GM18499 (cell line): Measurements from ENCODE around the gene WNT3A.

Source experiments
- ATAC-seq: cut with Tn5 transposase; IDR thresholded peaks from one replicate; pipeline ENCODE4 v1.9.1; 2021; ENCODE audit warnings: moderate number of reproducible peaks; ENCODE audit not compliant: insufficient read depth, unreplicated experiment

The WNT3A gene

DNA sequence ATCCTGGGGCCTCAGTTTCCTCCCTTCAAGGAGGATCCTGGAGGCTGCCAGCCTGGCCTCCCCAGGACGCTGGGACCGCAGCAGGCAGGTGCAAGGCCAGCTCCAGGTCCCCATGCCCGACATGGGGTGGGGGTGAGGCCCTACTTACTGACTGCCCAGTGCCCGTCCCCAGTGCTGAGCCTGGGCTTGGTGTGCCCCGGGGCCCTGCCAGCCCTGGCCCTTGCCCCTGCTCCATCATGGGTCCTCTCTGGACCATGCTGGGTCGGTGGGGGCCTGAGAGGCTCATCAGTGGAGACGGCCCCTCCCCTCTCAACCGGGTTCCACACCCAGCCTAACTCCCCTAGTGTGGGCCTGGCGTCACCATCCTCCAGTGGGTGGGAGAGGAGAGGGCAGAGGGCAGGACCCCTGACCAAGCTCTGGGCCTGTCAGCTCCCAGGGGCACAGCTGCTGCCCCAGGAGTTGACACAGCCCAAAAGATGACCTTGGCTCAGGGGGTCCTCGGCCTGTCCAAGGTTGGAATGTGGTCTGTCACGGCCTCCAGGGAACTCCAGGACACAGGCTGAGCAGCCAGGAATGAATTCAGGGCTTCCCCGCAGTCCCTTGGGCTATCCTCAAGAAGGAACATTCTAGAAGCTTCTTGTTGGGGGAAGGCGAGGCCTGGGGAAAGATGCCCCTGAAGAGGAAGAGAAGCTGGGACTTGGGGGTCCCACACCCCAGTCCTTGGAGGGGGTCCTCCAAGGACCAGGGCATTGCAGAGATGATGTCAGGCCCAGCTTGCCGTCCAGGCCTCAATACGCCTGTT, 58.1 kb downstream of the WNT3A start:
- no peak for ATAC-seq

DNA sequence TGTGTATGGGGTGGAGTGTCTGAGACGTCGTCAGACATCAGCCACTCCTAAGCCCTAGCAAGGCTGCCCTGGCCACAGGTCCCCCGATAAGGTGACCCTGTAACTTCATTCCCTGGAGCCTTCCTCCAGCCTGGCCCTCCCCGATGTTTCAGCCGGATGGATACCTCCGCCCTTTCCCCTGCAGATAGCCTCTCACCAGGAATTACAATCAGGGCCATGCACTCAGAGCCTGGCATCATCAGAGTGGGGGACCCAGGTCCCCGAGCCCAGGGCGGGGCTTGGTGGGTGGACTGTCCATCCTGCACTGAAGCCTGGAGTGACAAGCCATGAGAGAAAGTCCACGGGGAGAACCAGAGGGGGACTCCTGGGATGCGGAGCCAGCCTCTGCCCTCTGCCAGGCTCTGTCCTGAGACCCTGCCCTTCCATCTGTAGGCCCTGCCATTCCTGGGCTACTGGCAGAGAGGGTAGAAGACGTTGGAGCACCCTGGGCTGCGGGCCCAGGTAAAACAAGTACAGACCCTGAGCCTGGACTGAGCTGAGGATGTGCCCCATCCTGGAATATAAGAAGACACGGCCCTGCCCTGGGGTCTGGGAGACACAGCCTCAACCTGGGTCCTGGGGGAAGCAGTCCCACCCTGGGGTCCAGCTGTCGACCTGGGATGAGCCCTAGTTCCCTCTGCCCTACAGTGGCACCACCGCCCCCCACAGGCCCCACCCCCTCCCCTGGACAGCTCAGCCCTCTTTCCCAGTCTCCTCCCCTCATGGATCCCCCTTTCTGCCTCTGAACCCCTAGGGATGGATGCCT, 58.9 kb downstream of the WNT3A start:
- ATAC-seq, result no peak

DNA sequence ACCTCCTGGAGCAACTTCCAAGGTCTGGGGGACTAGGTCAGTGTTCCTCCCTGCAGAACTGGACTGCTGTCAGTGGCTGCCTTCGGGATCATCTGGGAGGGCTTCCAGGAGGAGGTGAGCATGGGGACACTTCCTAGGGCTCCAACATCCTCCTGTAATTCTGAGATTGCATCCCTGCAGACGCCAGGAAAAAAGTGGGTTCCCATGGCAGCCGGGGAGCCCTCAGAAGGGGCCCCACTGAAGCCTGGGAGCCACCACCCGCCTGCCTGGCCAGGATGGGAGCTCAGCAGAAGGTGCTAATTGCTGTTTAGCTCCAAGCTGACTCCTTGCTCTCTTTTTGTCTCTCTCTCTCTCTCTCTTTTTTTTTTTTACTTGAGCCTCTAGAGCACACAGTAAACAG, 59.6 kb downstream of the WNT3A start:
- no peak for ATAC-seq

DNA sequence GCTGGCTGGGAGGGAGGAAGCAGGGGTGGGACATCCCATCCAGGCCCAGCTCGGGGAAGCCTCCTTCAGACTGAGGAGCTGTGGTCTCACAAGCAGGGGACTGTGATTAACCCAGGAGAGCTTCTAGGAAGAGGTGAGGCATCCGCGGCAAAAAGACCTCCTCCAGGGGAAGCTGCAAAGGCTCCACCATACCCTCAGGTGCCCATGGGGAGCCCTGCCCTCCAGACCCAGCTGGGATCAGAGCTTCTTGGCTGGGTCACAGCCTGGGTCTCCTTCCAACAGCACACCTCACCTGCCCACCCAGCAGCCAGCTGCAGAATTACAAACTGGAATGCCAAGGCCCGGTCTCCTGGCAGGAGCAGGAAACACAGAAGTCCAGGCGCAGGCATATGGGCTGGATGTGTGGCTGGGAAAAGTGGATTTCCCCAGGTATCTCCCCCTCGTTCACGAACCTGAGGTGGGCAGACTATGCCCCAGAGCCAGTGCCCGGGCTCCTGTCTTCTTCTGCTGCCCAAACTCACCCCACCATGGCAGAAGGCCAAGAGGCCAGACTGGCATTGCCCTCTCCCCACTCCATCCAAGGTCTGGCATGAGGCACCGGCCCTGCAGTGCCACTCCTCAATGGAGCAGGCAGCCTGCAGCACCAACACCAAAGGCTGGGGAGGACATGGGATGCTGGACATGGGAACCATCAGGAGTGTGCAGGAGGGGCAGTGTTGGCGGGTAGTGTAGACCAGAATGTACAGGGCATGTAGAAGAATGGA, 60.3 kb downstream of the WNT3A start:
- no peak for ATAC-seq

DNA sequence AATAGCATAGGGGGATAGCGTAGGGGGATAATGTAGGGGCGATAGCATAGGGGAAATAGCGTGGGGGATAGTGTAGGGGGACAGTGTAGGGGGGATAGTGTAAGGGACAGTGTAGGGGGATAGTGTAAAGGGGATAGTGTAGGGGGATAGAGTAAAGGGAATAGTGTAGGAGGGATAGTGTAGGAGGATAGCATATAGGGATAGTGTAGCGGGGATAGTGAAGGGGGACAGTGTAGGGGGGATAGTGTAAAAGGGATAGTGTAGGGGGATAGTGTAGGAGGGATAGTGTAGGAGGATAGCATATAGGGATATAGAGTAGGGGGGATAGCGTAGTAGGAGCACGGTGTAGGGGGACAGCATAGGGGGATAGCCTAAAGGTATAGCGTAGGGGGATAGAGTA, 61.6 kb downstream of the WNT3A start:
- no peak for ATAC-seq

DNA sequence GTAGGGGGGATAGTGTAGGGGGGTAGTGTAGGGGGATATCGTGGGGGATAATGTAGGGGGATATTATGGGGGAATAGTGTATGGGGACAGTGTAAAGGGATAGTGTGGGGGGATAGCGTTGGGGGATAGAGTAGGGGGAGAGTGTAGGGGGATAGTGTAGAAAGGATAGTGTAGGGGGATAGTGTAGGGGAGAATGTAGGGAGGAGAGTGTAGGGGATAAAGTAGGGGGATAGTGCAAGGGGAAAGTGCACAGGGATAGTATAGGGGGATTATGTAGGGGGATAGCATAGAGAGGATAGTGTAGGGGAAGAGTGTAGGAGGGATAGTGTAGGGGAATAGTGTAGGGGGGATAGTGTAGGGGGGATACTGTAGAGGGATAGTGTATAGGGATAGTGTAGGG, 63.4 kb downstream of the WNT3A start:
- ATAC-seq, result no peak

DNA sequence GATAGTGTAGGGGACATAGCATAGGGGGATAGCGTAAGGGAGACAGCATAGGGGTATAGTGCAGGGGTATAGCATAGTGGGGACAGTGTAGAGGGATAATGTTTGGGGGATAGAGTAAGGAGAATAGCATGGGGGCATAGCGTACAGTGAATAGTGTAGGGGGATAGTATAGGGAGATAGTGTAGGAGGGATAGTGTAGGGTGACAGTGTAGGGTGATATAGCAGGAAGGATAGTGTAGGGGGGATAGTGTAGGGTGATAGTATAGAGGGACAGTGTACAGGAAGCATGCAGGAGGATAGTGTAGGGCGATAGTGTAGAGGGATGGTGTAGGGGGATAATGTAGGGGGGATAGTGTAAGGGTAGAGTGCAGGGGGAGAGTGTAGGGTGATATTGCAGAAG, 64.1 kb downstream of the WNT3A start:
- no peak for ATAC-seq

DNA sequence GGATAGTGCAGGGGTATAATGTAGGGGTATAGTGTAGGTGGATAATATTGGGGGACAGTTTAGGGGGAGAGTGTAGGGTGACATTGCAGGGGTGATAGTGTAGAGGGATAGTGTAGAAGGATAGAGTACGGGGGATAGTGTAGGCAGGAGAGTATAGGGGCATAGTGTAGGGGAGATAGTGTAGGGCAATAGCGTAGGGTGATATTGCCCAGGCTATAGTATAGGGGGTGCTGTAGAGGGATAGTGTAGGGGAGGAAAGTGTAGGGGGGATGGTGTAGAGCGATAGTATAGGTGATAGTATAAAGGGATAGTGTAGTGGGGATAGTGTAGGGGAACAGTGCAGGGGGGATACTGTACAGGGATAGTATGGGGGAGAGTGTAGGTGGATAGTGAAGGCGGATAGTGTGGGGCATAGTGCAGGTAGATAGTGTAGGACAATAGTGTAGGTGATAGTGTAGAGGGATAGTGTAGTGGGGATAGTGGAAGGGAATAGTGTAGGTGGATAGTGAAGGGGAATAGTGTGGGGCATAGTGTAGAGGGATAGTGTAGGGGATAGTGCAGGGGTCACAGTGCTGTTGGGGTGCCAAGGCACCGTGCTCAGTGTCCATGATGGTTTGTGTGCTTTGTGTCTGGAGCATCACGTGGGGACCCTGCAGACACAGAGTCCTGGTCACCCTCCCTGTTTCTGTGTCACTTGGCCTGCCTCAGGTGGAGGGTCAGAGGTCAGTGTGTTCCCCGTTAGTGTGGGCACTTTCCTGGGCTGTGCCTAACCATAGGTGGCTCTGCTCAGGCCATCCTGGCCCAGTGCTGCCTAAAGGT, 65.2 kb downstream of the WNT3A start:
- ATAC-seq, result no peak

DNA sequence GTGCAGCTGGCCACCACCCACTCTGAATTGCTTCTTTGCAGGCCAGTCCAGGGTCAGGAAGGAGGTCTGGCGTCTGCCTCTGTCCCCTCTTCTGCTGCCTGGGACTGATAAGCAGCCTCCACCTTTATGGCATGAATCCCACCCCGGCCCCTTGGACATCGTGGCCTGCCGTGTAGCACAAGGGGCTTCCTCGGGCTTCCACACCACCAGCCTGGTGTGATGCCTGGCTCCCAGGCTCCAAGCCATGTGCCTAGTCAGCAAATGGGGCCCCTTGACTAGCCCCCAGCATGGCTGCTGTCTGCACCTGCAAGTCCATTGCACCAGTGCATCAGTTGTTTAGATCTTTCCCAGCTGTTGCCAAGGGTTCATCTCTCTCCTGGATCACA, 65.9 kb downstream of the WNT3A start:
- no peak for ATAC-seq

DNA sequence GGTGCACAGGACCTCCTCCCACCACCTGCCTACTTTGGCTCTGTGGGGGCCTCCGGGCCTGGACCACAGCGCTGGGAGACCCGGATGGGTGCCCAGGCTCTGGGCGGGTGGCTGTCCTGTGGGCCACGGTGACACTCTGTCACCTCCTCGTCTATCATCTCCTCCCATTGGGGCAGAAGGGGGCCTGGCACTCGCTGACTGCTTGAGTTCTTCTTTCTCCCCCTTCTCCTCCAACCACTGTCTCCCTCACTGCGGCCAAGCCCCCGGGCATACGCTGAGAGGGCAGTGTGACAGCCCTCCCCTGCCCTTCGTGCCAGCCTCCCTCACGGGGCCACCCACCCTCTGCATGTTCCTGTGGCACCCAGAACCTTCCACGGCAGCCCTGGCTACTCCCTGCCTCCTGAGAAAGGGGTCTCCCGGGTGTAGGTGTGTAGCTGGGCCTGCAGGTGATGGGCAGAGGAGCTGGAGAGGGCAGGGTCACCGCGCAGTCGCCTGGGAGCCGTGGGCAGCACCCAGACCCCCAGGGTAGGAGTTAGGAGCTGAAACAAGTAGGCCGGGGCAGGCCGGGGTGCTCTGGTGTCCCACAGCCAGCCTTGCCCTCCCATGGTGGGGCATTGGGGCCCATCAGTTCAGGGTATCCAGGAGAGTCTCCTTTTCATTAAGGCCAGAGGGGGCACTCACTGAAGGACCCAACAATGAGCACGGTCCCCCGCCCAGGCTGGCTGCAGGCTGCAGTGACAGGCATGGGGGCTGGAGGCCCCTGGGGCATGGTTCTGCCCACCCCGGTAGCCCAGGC, 66.5 kb downstream of the WNT3A start:
- no peak for ATAC-seq

DNA sequence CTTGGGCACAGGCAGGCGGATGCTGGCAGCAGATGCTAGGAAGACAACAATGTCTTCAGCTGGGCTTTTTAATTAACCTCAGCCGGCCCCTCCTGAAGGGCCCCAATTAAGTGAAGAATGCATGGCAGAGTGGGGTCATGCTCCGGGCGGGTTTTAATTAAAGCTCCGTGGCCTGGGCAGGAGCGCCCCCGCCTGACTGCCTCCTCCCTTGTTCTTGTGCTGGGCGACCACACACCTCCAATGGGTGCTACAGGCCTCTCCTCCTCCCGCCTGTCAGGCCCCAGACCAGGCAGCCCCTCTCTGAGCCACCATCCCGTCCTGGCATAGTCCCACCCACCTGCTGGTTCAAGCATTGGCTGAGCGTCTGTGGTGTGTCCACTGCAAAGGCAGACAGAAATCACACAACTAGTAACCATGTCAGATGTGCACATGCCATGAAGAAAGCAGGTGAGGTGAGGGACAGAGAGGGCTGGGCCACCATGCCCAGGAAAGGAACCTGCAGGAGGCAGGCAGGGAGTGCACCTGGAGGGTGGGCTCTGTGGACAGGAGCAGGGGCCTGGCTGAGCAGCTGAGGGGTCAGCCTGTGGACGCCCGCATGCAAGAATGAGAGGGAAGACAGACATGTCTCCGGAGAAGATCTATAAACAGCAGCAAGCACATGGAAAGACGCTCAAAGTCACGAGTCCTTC, 67.2 kb downstream of the WNT3A start:
- no peak for ATAC-seq

DNA sequence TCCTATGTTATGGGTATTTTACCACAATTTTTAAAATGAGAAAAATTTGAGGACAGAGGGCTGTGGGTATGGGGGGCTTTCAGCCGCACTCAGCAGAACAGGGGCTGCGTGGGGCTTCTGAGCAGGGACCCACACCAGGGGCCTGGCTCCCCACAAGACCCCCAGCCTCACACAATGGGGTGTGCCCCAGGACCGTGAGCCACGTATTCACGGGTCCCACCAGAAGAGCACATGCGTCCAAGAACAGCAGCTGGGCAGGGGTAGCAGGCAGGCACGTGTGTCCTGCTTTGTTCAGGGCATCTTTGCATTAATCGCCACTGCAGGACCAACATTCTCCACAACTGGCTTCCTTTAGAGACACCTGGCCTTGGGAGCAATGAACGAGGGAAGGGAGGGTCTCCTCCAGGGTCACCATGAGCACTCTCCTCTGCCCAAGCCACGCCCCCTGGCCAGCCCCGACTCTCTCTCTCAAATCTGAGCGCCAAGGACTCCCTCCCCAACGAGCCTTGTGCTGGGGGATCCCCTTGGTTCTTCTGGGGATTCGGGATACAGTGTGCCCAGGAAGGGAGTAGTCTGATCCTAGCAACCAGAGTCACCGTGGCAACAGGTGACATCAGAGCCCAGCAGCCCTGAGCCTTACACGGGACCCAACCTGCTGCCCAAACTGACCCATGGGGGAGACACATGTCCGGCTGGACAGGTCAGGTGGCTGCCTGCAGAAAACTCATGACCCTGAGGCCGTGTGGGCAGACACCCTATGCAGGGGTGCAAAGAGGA, 68.3 kb downstream of the WNT3A start:
- ATAC-seq, result no peak

DNA sequence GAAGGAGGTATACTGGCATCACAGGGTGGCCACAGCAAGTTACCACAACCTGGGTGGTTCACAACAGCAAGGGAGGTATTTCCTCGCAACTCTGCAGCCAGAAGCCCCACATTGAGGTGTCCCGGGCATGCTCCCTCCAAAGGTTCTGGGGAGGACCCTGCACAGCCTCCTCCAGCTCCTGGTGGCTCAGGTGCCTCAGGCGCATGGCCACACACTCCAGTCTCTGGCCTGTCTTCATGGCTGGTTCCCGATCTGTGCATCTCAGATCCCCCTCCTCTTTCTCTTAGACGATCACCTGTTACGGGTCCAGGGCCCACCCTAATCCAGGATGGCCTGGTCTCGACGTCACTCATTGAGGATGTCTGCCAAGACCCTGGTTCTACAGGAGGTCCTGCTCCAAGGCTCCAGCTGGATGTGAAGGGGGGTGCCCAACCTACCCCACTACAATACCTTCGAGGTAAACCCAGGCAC, 69.0 kb downstream of the WNT3A start:
- ATAC-seq, result no peak

DNA sequence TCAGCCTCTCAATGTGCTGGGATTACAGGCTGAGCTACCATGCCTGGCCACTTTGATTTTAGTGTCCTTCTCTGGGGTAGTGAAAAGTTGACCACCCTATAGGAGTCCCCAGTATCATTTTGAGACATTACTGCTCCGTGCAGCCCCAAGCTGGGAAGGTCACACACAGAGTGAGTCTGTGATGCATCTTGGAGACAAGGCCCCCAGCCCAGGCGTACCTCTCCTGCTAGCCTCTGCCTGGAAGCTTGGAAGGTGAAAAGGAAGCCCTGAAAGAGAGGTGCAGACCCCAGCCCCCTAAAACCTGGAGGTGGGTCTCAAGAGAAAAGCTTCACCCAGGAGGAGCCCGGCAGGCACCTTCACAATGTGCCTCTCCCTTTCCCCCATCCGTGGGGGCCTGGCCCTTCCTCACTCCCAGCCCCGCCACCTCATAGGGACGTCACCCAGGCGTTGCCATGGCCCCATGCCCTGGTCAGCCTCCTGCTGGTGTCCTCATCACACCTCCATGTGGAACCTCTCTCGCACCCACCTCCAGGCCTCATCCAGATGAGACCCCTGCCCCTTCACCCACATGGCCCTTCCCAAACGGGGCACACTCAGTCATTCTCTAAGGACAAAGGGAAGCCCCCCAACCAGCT, 70.1 kb downstream of the WNT3A start:
- ATAC-seq, result no peak

DNA sequence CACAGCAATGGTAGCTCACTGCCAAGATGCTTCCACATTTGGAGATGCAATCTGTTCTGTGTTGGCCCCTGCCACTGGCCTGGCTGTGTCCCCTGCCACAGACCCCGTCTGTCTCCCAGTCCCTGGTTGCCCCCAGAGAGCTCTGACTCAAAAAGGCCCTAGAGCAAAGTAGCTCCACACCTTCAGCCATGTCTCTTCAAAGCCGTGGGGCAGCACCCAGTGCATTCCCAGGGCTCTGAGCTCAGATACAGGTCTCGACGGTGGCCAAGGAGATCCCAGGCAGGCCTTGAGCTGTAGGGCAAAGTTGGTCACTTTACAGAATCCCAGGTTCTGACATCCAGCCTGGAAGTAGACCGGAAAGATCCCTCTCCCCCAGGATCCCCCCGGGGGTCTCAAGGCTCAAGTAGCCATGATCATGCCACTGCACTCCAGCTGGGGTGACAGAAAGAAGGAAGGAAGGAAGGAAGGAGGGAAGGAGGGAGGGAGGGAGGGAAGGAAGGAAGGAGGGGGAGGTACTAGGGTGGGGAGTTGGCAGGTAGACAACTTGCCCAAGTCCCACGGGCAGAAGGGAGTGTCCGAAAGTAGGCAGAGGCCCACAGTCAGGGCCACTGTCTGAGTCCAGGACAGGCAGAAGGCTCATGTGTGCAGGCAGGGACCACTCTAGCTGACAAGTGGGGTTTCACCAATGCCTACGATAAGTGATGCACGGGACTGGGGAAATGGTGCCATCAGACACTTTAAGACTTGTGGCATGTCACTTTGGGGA, 71.0 kb downstream of the WNT3A start:
- no peak for ATAC-seq

DNA sequence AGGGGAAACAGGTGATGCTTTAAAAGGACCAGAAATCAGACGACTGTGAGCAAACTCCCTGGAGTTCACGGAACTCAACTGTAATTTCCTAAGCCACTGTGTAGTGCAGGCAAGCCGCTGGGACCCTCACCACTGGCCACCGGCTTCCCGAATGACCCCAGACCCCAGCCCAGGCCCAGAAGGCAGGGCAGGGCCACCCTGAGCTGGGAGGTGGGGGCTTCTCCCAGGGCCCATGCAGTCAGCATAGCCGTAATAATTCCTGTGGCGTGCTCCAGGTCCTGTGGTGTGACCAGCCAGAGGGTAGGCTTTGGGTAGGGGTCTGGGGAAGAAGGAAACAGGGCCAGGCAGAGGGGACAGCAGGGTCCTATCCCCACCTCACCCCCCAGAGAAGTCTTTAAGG, 72.2 kb downstream of the WNT3A start:
- ATAC-seq, result no peak
